Lung (tissue), 12 donors: Measurements from ENCODE around the gene GIT1. TPM values are rescaled to one million over a fixed set of nuclear protein-coding genes. Genes with fewer than 3 reads are reported as not detected.
A peak's percentile ranks its signal among the peaks of the same experiment; 100 is the strongest.

Experiments
- ATAC-seq: fragments of 200-7000 bp; cut with Tn5 transposase; one replicate; pipeline ENCODE4 v1.9.1; 2020; ENCODE audit warnings: moderate number of reproducible peaks; ENCODE audit not compliant: insufficient read depth, low FRiP score
- DNase-seq, 3 donors: peaks; one replicate each; pipeline ENCODE4 v3.0.0-alpha.2; 2013 to 2017
- H3K27ac ChIP-seq, 2 donors: one replicate each; pipeline ENCODE4 v1.5.1; 2013; ENCODE audit warnings: mild to moderate bottlenecking in 2 of 2, moderate library complexity in 2 of 2, control low read depth in 1 of 2, inconsistent platforms in 1 of 2, low read depth in 1 of 2, low read length in 1 of 2
- H3K27me3 ChIP-seq, 3 donors: one replicate each; pipeline ENCODE4 v1.5.1; 2013; ENCODE audit warnings: low read length in 2 of 3; ENCODE audit not compliant: control insufficient read depth in 3 of 3, insufficient read depth in 3 of 3
- H3K36me3 ChIP-seq, 4 donors: one replicate each; pipeline ENCODE4 v1.5.1; 2013; ENCODE audit warnings: low read length in 4 of 4, mild to moderate bottlenecking in 1 of 4, moderate library complexity in 1 of 4; ENCODE audit not compliant: control insufficient read depth in 4 of 4, insufficient read depth in 4 of 4
- H3K4me1 ChIP-seq, 5 donors: one replicate each; pipeline ENCODE4 v1.5.1; 2013; ENCODE audit warnings: low read length in 5 of 5, mild to moderate bottlenecking in 2 of 5, moderate library complexity in 1 of 5; ENCODE audit not compliant: control insufficient read depth in 5 of 5, insufficient read depth in 5 of 5
- H3K4me3 ChIP-seq: one replicate; pipeline ENCODE4 v1.5.1; 2013; ENCODE audit warnings: mild to moderate bottlenecking, control low read depth, moderate library complexity
- H3K9ac ChIP-seq, 2 donors: one replicate each; pipeline ENCODE4 v1.5.1; 2013; ENCODE audit warnings: low read length in 2 of 2, control low read depth in 1 of 2; ENCODE audit not compliant: insufficient read depth in 1 of 2
- H3K9me3 ChIP-seq, 4 donors: one replicate each; pipeline ENCODE4 v1.5.1; 2013; ENCODE audit warnings: low read length in 3 of 4, mild to moderate bottlenecking in 1 of 4, moderate library complexity in 1 of 4; ENCODE audit not compliant: control insufficient read depth in 4 of 4, insufficient read depth in 3 of 4
- CTCF ChIP-seq: IDR thresholded peaks from 2 replicates; pipeline ENCODE4 v1.5.1; 2012; ENCODE audit warnings: mild to moderate bottlenecking; ENCODE audit errors: control extremely low read depth, extremely low read depth
- WGBS, 2 donors: extraction: QIAGEN DNeasy Blood & Tissue Kit; methylation state at CpG; one replicate each; pipeline ENCODE4 v1.1.7; 2013; 5-methylcytosine and 5-hydroxymethylcytosine counted together
- polyA plus RNA-seq, 2 donors: library from polyadenylated mRNA; stranded (reverse); fragments of 200-250 nt; gene quantifications; one replicate each; pipeline ENCODE4 v1.2.1, GENCODE V29; 2013
- total RNA-seq, 2 donors: library from RNA; depleted of rRNA in 1 of 2; stranded (reverse); fragments of >200 nt in 1 of 2; gene quantifications; one replicate each; pipeline ENCODE4 v1.2.1, GENCODE V29; 2014 to 2021
- donor health status: control.
- donor health status: control.
- donor health status: Bipolar disorder and iron deficiency.
- donor health status: healthy.
- donor health status: DM: yes; HTN: yes; CAD: no.

The GIT1 gene
- total and polyA plus RNA-seq, 4 donors = 29.8 to 49.9 (median 41.2) TPM

DNA sequence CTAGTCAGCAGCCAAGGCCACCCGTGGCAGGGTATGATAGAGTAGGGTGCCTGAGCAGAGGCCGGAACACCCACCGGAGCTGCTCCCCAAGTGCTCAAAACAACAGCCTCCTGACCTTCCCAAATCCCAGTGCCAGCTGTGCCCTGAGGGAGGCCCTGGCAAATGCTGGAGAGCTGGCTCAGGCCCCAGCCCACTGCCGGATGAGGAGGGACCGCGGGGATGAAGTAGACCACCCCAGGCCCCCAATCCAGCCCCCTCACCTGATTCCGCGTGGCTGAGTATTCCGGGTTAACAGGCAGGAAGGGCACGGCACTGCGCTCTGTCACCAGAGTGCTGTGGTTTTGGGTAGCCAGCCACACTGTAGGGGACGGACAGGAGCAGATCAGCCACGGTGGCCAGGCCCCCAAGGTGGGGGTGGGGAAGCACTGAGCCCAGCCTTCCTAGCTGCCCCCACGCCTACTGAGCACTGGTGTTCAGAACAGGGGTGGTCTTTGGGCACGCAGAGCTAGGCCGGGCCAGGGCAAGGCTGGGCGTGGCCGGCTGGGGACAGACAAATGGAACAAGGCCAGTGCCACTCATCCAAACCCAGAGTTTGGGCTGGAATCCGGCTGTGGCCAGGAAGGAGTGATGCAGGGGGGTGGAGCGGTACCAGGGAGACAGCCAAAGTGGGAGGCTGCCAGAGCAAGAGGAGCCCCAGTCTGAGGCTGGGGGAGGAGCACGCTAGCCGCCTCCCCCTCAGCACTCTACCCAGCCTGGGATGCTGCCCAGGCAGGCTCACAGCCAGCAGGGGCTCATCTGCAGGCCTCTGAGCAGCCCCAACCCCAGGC is 11.8 kb downstream of the GIT1 start:
- no peaks in the 10 kb centered on the region for H3K9me3 ChIP-seq
- H3K4me3 ChIP-seq = no peak overlapping the region
- peak in 2 of 3 donors; percentile 56 to 67 for DNase-seq
- ATAC-seq = no peak
- H3K9ac ChIP-seq = no peak overlapping the region
- no peak overlapping the region for H3K27ac ChIP-seq
- no peak for TF ChIP-seq CTCF
- no peaks in the 10 kb centered on the region for H3K27me3 ChIP-seq
- peaks cover 0 to 14% (median 0%) of the 10 kb centered on the region in 5 donors for H3K4me1 ChIP-seq
- WGBS, 2 donors = 83 to 84% methylated on average over 20 to 22 of the region's 22 CpGs
- H3K36me3 ChIP-seq = peaks cover 3 to 70% (median 25%) of the 10 kb centered on the region in 4 donors

DNA sequence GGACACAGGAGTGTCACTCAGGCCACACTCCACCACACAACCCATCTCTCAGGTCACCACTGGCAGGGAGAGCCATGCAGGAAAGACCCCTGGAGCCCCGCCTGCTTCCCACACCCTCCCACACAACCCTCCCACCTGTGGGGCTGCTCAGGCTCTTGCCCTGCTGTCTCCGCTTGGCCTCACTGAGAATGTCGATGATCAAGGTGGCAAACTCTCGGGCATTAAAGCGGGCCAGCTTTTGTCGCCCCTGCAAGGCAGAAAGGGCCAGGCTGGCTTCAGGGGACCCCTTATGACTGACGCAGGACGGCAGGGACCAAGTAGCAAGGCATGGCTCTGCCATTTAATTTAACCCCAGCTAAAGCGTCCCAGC is 12.5 kb downstream of the GIT1 start:
- Histone ChIP-seq H3K4me1 (peaks cover 0 to 17% (median 0%) of the 10 kb centered on the region in 5 donors), H3K36me3 (peaks cover 3 to 65% (median 24%) of the 10 kb centered on the region in 4 donors), H3K4me3 (no peak overlapping the region), H3K27me3 (no peaks in the 10 kb centered on the region), H3K9me3 (no peaks in the 10 kb centered on the region), H3K27ac (no peak overlapping the region), H3K9ac (no peak overlapping the region)
- 96 to 97% methylated on average over 9 of the region's 9 CpGs for WGBS, 2 donors
- no peak for ATAC-seq
- DNase-seq = no peak
- no peak for TF ChIP-seq CTCF

- no peak for ATAC-seq
- Histone ChIP-seq H3K27ac (no peak overlapping the region), H3K9ac (no peak overlapping the region), H3K36me3 (peaks cover 3 to 62% (median 28%) of the 10 kb centered on the region in 4 donors), H3K9me3 (no peaks in the 10 kb centered on the region), H3K4me1 (peaks cover 0 to 17% (median 0%) of the 10 kb centered on the region in 5 donors), H3K4me3 (no peak overlapping the region), H3K27me3 (no peaks in the 10 kb centered on the region)
- WGBS, 2 donors = 95 to 98% methylated on average over 37 of the region's 37 CpGs
- no peak for DNase-seq
- no peak for TF ChIP-seq CTCF
These were observed 13.0 kb downstream of the GIT1 start for GRCh38 chr17:29576214-29577000.
